Measurements from ENCODE around the gene ATP2C2.

GRCh38 chr16:84459533-84459894, 91.2 kb downstream of the ATP2C2 start:
- TF ChIP-seq CTCF (IDR thresholded peaks at IDR 0.05), result no peak
- no peak for TF ChIP-seq POLR2A (IDR thresholded peaks at IDR 0.05)
